Gastrocnemius medialis (tissue), 4 donors: ENCODE measurements around the gene COQ2. TPM values are rescaled to one million over a fixed set of nuclear protein-coding genes. Genes with fewer than 3 reads are reported as not detected.
"Not testable (repeated sequence)": the region's sequence is repeated elsewhere in the genome, so short reads cannot be mapped to it uniquely, and the experiment has no call there.

Source experiments
- ATAC-seq, 2 donors: fragments of 150-250 bp; one replicate each; pipeline ENCODE4 v1.9.1; 2016
- DNase-seq, 2 donors: peaks; one replicate each; pipeline ENCODE4 v3.0.0-alpha.2; 2019
- H3K27ac ChIP-seq, 4 donors: fragments of 200-600 bp; sonication (generic); 1 replicate in 1 of 4; 2 replicates in 3 of 4; pipeline ENCODE4 v1.5.1; 2016 to 2018; ENCODE audit warnings: mild to moderate bottlenecking in 2 of 4, moderate library complexity in 1 of 4
- H3K27me3 ChIP-seq, 3 donors: fragments of 200-600 bp; sonication (generic) in 2 of 3; 1 replicate in 1 of 3; 2 replicates in 2 of 3; pipeline versions ENCODE4 v1.5.1 to v1.6.0; 2016 to 2019; ENCODE audit warnings: mild to moderate bottlenecking in 1 of 3, moderate library complexity in 1 of 3
- H3K36me3 ChIP-seq, 2 donors: fragments of 200-600 bp; sonication (generic) in 1 of 2; one replicate each; pipeline ENCODE4 v1.5.1; 2017 to 2018
- H3K4me1 ChIP-seq, 2 donors: fragments of 200-600 bp; sonication (generic) in 1 of 2; one replicate each; pipeline ENCODE4 v1.5.1; 2016 to 2017; ENCODE audit warnings: mild to moderate bottlenecking in 2 of 2
- H3K4me3 ChIP-seq, 4 donors: fragments of 200-600 bp; sonication (generic) in 3 of 4; 1 replicate in 1 of 4; 2 replicates in 3 of 4; pipeline ENCODE4 v1.5.1; 2016 to 2019; ENCODE audit warnings: mild to moderate bottlenecking in 2 of 4
- H3K9me3 ChIP-seq, 3 donors: fragments of 200-600 bp; sonication (generic) in 2 of 3; 1 replicate in 1 of 3; 2 replicates in 2 of 3; pipeline ENCODE4 v1.5.1; 2016 to 2019
- CTCF ChIP-seq, 5 experiments: fragments of 450-650 bp in 3 of 5; fragments of 200-600 bp in 2 of 5; sonication (generic) in 2 of 5; IDR thresholded peaks in 4 of 5; conservative IDR thresholded peaks in 1 of 5; 1 replicate in 4 of 5; 2 replicates in 1 of 5; pipeline ENCODE4 v1.5.1; 2016 to 2019; ENCODE audit warnings: antibody characterized with exemption in 5 of 5, mild to moderate bottlenecking in 3 of 5, moderate library complexity in 3 of 5
- POLR2A ChIP-seq, 2 donors: fragments of 450-650 bp; IDR thresholded peaks; one replicate each; pipeline ENCODE4 v1.6.1; 2017; ENCODE audit warnings: antibody characterized with exemption in 2 of 2, mild to moderate bottlenecking in 2 of 2, moderate library complexity in 2 of 2
- in situ Hi-C, 4 donors: fragments of 200-750 bp; cut with MboI; loops; one replicate each; pipeline versions ENCODE4 v1.15.0 to v1.8.0; 2017; ENCODE audit warnings: low sequenced_read_pairs in 4 of 4
- intact Hi-C: fragments of 100-400 bp; cut with DNase I; formaldehyde crosslinking; loops from one replicate; pipeline ENCODE4 v1.15.1; 2023; ENCODE audit warnings: low total_unique reads
- total RNA-seq, 4 donors: library from RNA; depleted of rRNA; stranded (reverse); fragments of >200 nt; gene quantifications; one replicate each; pipeline versions ENCODE4 v1.1.0 to v1.2.3, GENCODE V29; 2016

COQ2 gene
- total RNA-seq, 4 donors from 2014 or later = 9.0 to 15.7 (median 11.5) TPM

GRCh38 chr4:83326546-83326945 is 41.9 kb upstream of the COQ2 start:
- H3K27ac ChIP-seq = no peak overlapping the region
- H3K4me1 ChIP-seq = no peaks in the 10 kb centered on the region
- no peak overlapping the region for H3K4me3 ChIP-seq
- ATAC-seq (no peak), DNase-seq (no peak)
- TF ChIP-seq CTCF (IDR thresholded peaks at IDR 0.05 in 4 of 5, conservative IDR thresholded peaks at IDR 0.05 in 1 of 5) (no peak), POLR2A (IDR thresholded peaks at IDR 0.05) (no peak)
- in situ Hi-C loops = no loop called here
- no peaks in the 10 kb centered on the region for H3K9me3 ChIP-seq
- intact Hi-C loops = no loop called here
- H3K27me3 ChIP-seq = no peaks in the 10 kb centered on the region
- no peaks in the 10 kb centered on the region for H3K36me3 ChIP-seq

DNA sequence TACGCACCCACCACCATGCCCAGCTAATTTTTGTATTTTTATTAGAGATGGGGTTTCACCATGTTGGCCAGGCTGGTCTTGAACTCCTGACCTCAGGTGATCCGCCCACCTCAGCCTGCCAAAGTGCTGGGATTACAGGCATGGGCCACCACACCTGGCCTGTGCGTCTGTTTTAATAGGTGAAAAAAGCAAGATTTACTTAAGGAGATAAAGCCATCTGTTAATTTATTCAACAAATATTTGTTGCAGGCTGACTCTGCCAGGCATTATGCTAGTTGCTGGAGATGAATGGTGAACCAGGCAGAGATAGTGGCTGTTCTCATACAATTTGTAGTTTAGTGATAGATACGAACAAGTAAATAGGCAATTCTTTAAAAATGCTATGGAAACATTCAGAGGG is 40.7 kb upstream of the COQ2 start:
- H3K27ac ChIP-seq, DNase-seq, ATAC-seq, H3K4me1 ChIP-seq, H3K27me3 ChIP-seq, H3K36me3 ChIP-seq, H3K9me3 ChIP-seq, intact Hi-C loops, H3K4me3 ChIP-seq, in situ Hi-C loops: not testable (repeated sequence)

- ATAC-seq (no peak), DNase-seq (no peak)
- Histone ChIP-seq H3K27ac (no peak overlapping the region), H3K4me1 (no peaks in the 10 kb centered on the region), H3K9me3 (no peaks in the 10 kb centered on the region), H3K27me3 (no peaks in the 10 kb centered on the region), H3K4me3 (no peak overlapping the region), H3K36me3 (no peaks in the 10 kb centered on the region)
- intact Hi-C loops = no loop called here
- TF ChIP-seq CTCF (IDR thresholded peaks at IDR 0.05 in 4 of 5, conservative IDR thresholded peaks at IDR 0.05 in 1 of 5) = no peak
- TF ChIP-seq POLR2A (IDR thresholded peaks at IDR 0.05) = no peak
- in situ Hi-C loops = no loop called here
These were observed 38.5 kb upstream of the COQ2 start for GRCh38 chr4:83323136-83323535.

DNA sequence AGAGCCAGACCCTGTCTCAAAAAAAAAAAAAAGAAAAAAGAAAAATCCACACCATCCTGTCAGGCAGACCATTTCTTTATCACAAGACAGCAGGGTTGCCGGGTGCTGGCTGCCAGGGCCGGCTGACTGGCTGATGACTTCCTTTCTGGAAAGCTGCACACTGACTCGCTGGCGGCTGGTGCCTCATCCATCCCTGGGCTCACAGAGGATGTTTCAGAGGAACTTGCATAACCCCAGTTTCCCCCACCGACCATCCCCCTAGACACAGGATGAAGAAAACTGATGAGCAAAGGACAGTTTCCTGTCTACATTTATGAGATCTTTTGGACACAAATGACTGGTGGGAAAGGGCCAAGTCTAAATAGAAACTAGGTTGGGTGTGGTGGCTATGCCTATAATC is 36.0 kb upstream of the COQ2 start:
- Histone ChIP-seq H3K4me1 (no peaks in the 10 kb centered on the region), H3K36me3 (no peaks in the 10 kb centered on the region), H3K9me3 (no peaks in the 10 kb centered on the region), H3K27me3 (no peaks in the 10 kb centered on the region), H3K27ac (no peak overlapping the region), H3K4me3 (no peak overlapping the region)
- in situ Hi-C loops = no loop called here
- DNase-seq (peak; percentile 25 to 38), ATAC-seq (peak in 1 of 2 donors; percentile 36)
- intact Hi-C loops = no loop called here
- TF ChIP-seq CTCF (IDR thresholded peaks at IDR 0.05 in 4 of 5, conservative IDR thresholded peaks at IDR 0.05 in 1 of 5) = no peak
- no peak for TF ChIP-seq POLR2A (IDR thresholded peaks at IDR 0.05)

DNA sequence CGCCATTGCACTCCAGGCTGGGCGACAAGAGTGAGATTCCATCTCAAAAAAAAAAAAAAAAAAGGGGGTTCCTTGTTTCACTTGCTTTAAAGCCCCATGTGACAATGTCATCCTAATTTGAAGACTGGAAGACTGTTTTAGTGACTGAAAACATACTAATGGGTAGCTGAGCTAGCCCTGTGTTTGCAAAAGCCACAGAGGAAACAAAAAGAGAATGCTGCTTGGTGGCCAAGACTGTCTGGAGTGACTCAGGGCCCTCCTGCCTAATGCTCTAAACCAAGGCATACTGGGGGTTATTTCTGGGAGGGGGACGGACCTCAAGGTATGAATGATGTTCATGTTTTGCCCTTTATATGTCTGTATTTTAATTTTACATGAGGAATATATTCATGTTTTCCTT is 34.1 kb upstream of the COQ2 start:
- intact Hi-C loops (no loop called here), in situ Hi-C loops (no loop called here)
- no peaks in the 10 kb centered on the region for H3K36me3 ChIP-seq
- H3K4me1 ChIP-seq = no peaks in the 10 kb centered on the region
- H3K27me3 ChIP-seq = no peaks in the 10 kb centered on the region
- ATAC-seq (no peak), DNase-seq (no peak)
- H3K4me3 ChIP-seq = no peak overlapping the region
- H3K9me3 ChIP-seq = no peaks in the 10 kb centered on the region
- no peak overlapping the region for H3K27ac ChIP-seq
- TF ChIP-seq CTCF (IDR thresholded peaks at IDR 0.05 in 4 of 5, conservative IDR thresholded peaks at IDR 0.05 in 1 of 5) (no peak), POLR2A (IDR thresholded peaks at IDR 0.05) (no peak)
